Activated CD4-positive, alpha-beta T cell treated with anti-CD3 and anti-CD28 coated beads for 36 hours (primary cell): ENCODE results near the gene KCNH5. TPM values are rescaled to one million over a fixed set of nuclear protein-coding genes. Genes with fewer than 3 reads are reported as not detected.

Experiments
- ATAC-seq: fragments of 200-7000 bp; cut with Tn5 transposase; one replicate; pipeline ENCODE4 v1.10.0; 2021; ENCODE audit warnings: mild to moderate bottlenecking, moderate library complexity
- CTCF ChIA-PET: fragments of 350-600 bp; sonication (Branson Sonifier 250); formaldehyde crosslinking; loops from one replicate; lab custom pipeline; 2021; ENCODE audit warnings: antibody characterized with exemption; lab: Charles Lee
- POLR2A ChIA-PET: fragments of 350-600 bp; sonication (Branson Sonifier 250); formaldehyde crosslinking; loops from one replicate; lab custom pipeline; 2021; ENCODE audit warnings: antibody characterized with exemption, inconsistent platforms; lab: Charles Lee
- DNase-seq: peaks from one replicate; pipeline ENCODE4 v3.0.0-alpha.2; 2020
- H3K27ac Mint-ChIP-seq: one replicate; pipeline ENCODE4 v1.8.0; 2021; ENCODE audit warnings: mixed read lengths
- H3K27me3 Mint-ChIP-seq: one replicate; pipeline ENCODE4 v1.8.0; 2021; ENCODE audit warnings: mixed read lengths
- H3K36me3 Mint-ChIP-seq: one replicate; pipeline ENCODE4 v1.8.0; 2021; ENCODE audit warnings: low read depth, mixed read lengths
- H3K4me1 Mint-ChIP-seq: one replicate; pipeline ENCODE4 v1.8.0; 2021; ENCODE audit warnings: mixed read lengths
- H3K4me3 Mint-ChIP-seq: one replicate; pipeline ENCODE4 v1.8.0; 2021; ENCODE audit warnings: mild to moderate bottlenecking, moderate library complexity, mixed read lengths
- H3K9me3 Mint-ChIP-seq: one replicate; pipeline ENCODE4 v1.8.0; 2021; ENCODE audit warnings: low read depth, mixed read lengths
- intact Hi-C, 2 experiments: fragments of 100-400 bp; cut with DNase I in 1 of 2; cut with micrococcal nuclease in 1 of 2; formaldehyde crosslinking; loops; one replicate each; pipeline versions ENCODE4 v1.14.2 to v1.15.1; 2022 to 2024; cut with DNase I, micrococcal nuclease
- total RNA-seq, 2 experiments: library from RNA; stranded (reverse); gene quantifications; one replicate each; pipeline ENCODE4 v1.2.3, GENCODE V29; 2021

The KCNH5 gene
- total RNA-seq, 2 experiments from 2014 or later = not detected

- no peaks in the 10 kb centered on the region for H3K4me1 Mint-ChIP-seq
- peaks cover 36% of the 10 kb centered on the region for H3K27me3 Mint-ChIP-seq
- DNase-seq (peak; percentile 14), ATAC-seq (peak; percentile 33)
- ChIA-PET CTCF (no interaction called here), POLR2A (no interaction called here)
- intact Hi-C loops = loop anchor here in 1 of 2 experiments (10.0 kb wide), 1 partner anchor 881 kb away; no protein-coding TSS in a partner anchor
- H3K9me3 Mint-ChIP-seq = no peaks in the 10 kb centered on the region
- H3K36me3 Mint-ChIP-seq = no peaks in the 10 kb centered on the region
- no peak overlapping the region for H3K4me3 Mint-ChIP-seq
- no peak overlapping the region for H3K27ac Mint-ChIP-seq
Measured at GRCh38 chr14:63045612-63046320, 508 bp upstream of the KCNH5 start.

- POLR2A ChIA-PET = no interaction called here
- Mint-ChIP-seq H3K36me3 (no peaks in the 10 kb centered on the region), H3K27ac (no peak overlapping the region), H3K27me3 (peaks cover 11% of the 10 kb centered on the region), H3K4me3 (no peak overlapping the region), H3K4me1 (no peaks in the 10 kb centered on the region), H3K9me3 (no peaks in the 10 kb centered on the region)
- CTCF ChIA-PET = interaction anchor here (0.6 kb wide), 1 partner anchor 38 kb away, joined by 3 read pairs; no protein-coding TSS in a partner anchor
- no peak for ATAC-seq
- intact Hi-C loops = loop anchor here in 1 of 2 experiments (10.0 kb wide), 1 partner anchor 875 kb away; no protein-coding TSS in a partner anchor
- no peak for DNase-seq
Measured at GRCh38 chr14:63039866-63040265, 5.4 kb downstream of the KCNH5 start.

GRCh38 chr14:63032641-63033040 lies 12.6 kb downstream of the KCNH5 start:
- CTCF ChIA-PET = interaction anchor here (0.6 kb wide), 1 partner anchor 318 kb away, joined by 4 read pairs; no protein-coding TSS in a partner anchor
- intact Hi-C loops = no loop called here
- DNase-seq (no peak), ATAC-seq (no peak)
- H3K4me1 Mint-ChIP-seq = no peaks in the 10 kb centered on the region
- H3K27ac Mint-ChIP-seq = no peak overlapping the region
- H3K27me3 Mint-ChIP-seq = peaks cover 8% of the 10 kb centered on the region
- H3K36me3 Mint-ChIP-seq = no peaks in the 10 kb centered on the region
- POLR2A ChIA-PET = no interaction called here
- no peaks in the 10 kb centered on the region for H3K9me3 Mint-ChIP-seq
- no peak overlapping the region for H3K4me3 Mint-ChIP-seq

- ChIA-PET POLR2A (no interaction called here), CTCF (interaction anchor here (0.6 kb wide), 1 partner anchor 318 kb away, joined by 4 read pairs; no protein-coding TSS in a partner anchor)
- Mint-ChIP-seq H3K27ac (no peak overlapping the region), H3K27me3 (peaks cover 8% of the 10 kb centered on the region), H3K36me3 (no peaks in the 10 kb centered on the region), H3K4me1 (no peaks in the 10 kb centered on the region), H3K4me3 (no peak overlapping the region), H3K9me3 (no peaks in the 10 kb centered on the region)
- DNase-seq (no peak), ATAC-seq (no peak)
- intact Hi-C loops = no loop called here
Measured at GRCh38 chr14:63032076-63032475, 13.2 kb downstream of the KCNH5 start.

- H3K4me3 Mint-ChIP-seq = no peak overlapping the region
- H3K4me1 Mint-ChIP-seq = no peaks in the 10 kb centered on the region
- no peak overlapping the region for H3K27ac Mint-ChIP-seq
- ChIA-PET POLR2A (no interaction called here), CTCF (no interaction called here)
- DNase-seq (no peak), ATAC-seq (no peak)
- peaks cover 8% of the 10 kb centered on the region for H3K27me3 Mint-ChIP-seq
- peaks cover 2% of the 10 kb centered on the region for H3K9me3 Mint-ChIP-seq
- no peaks in the 10 kb centered on the region for H3K36me3 Mint-ChIP-seq
- intact Hi-C loops = no loop called here
Measured at GRCh38 chr14:63030113-63030512, 15.1 kb downstream of the KCNH5 start.

GRCh38 chr14:63027719-63028118 lies 17.5 kb downstream of the KCNH5 start:
- ChIA-PET POLR2A (no interaction called here), CTCF (no interaction called here)
- Mint-ChIP-seq H3K27me3 (no peaks in the 10 kb centered on the region), H3K4me1 (no peaks in the 10 kb centered on the region), H3K27ac (no peak overlapping the region), H3K36me3 (no peaks in the 10 kb centered on the region), H3K4me3 (no peak overlapping the region), H3K9me3 (peaks cover 2% of the 10 kb centered on the region)
- intact Hi-C loops = no loop called here
- DNase-seq (no peak), ATAC-seq (no peak)

- ChIA-PET POLR2A (no interaction called here), CTCF (no interaction called here)
- Mint-ChIP-seq H3K4me1 (no peaks in the 10 kb centered on the region), H3K4me3 (no peak overlapping the region), H3K9me3 (peaks cover 2% of the 10 kb centered on the region), H3K27me3 (no peaks in the 10 kb centered on the region), H3K27ac (no peak overlapping the region), H3K36me3 (no peaks in the 10 kb centered on the region)
- DNase-seq (no peak), ATAC-seq (no peak)
- intact Hi-C loops = no loop called here
Measured at GRCh38 chr14:63026491-63026890, 18.8 kb downstream of the KCNH5 start.

- no peak for ATAC-seq
- ChIA-PET CTCF (interaction anchor here (0.7 kb wide), 1 partner anchor 160 kb away, joined by 3 read pairs; no protein-coding TSS in a partner anchor), POLR2A (no interaction called here)
- Mint-ChIP-seq H3K27me3 (no peaks in the 10 kb centered on the region), H3K27ac (no peak overlapping the region), H3K9me3 (no peaks in the 10 kb centered on the region), H3K36me3 (no peaks in the 10 kb centered on the region), H3K4me1 (no peaks in the 10 kb centered on the region), H3K4me3 (no peak overlapping the region)
- intact Hi-C loops = no loop called here
- DNase-seq = no peak
Measured at GRCh38 chr14:63014621-63015020, 30.6 kb downstream of the KCNH5 start.

GRCh38 chr14:63012171-63012570 lies 33.1 kb downstream of the KCNH5 start:
- no peaks in the 10 kb centered on the region for H3K27me3 Mint-ChIP-seq
- intact Hi-C loops = no loop called here
- H3K4me1 Mint-ChIP-seq = no peaks in the 10 kb centered on the region
- ChIA-PET POLR2A (no interaction called here), CTCF (no interaction called here)
- no peak overlapping the region for H3K4me3 Mint-ChIP-seq
- no peak overlapping the region for H3K27ac Mint-ChIP-seq
- no peaks in the 10 kb centered on the region for H3K36me3 Mint-ChIP-seq
- no peak for DNase-seq
- no peak for ATAC-seq
- no peaks in the 10 kb centered on the region for H3K9me3 Mint-ChIP-seq

- H3K4me3 Mint-ChIP-seq = no peak overlapping the region
- no peak overlapping the region for H3K27ac Mint-ChIP-seq
- DNase-seq = no peak
- H3K27me3 Mint-ChIP-seq = peaks cover under 1% of the 10 kb centered on the region
- no peak for ATAC-seq
- CTCF ChIA-PET = no interaction called here
- H3K9me3 Mint-ChIP-seq = no peaks in the 10 kb centered on the region
- no peaks in the 10 kb centered on the region for H3K4me1 Mint-ChIP-seq
- POLR2A ChIA-PET = no interaction called here
- intact Hi-C loops = no loop called here
- H3K36me3 Mint-ChIP-seq = no peaks in the 10 kb centered on the region
Measured at GRCh38 chr14:63011623-63012022, 33.6 kb downstream of the KCNH5 start.

- H3K9me3 Mint-ChIP-seq = no peaks in the 10 kb centered on the region
- peaks cover 2% of the 10 kb centered on the region for H3K27me3 Mint-ChIP-seq
- no peak overlapping the region for H3K27ac Mint-ChIP-seq
- DNase-seq (no peak), ATAC-seq (no peak)
- CTCF ChIA-PET = interaction anchor here (0.7 kb wide), 1 partner anchor 843 kb away, joined by 3 read pairs; no protein-coding TSS in a partner anchor
- no peak overlapping the region for H3K4me3 Mint-ChIP-seq
- H3K4me1 Mint-ChIP-seq = no peaks in the 10 kb centered on the region
- intact Hi-C loops = no loop called here
- no peaks in the 10 kb centered on the region for H3K36me3 Mint-ChIP-seq
- POLR2A ChIA-PET = no interaction called here
Measured at GRCh38 chr14:63009495-63009894, 35.8 kb downstream of the KCNH5 start.

- Mint-ChIP-seq H3K27ac (no peak overlapping the region), H3K9me3 (no peaks in the 10 kb centered on the region), H3K36me3 (no peaks in the 10 kb centered on the region), H3K4me1 (no peaks in the 10 kb centered on the region), H3K27me3 (peaks cover 2% of the 10 kb centered on the region), H3K4me3 (no peak overlapping the region)
- intact Hi-C loops = no loop called here
- CTCF ChIA-PET = interaction anchor here (0.9 kb wide), 1 partner anchor 975 kb away, joined by 3 read pairs; no protein-coding TSS in a partner anchor
- ATAC-seq (peak; percentile 36), DNase-seq (peak; percentile 4)
- POLR2A ChIA-PET = no interaction called here
Measured at GRCh38 chr14:63006531-63006930, 38.7 kb downstream of the KCNH5 start.
